Kidney glomerular epithelial cell (primary cell): ENCODE measurements around the gene PPM1N.
"Not testable (repeated sequence)": the region's sequence is repeated elsewhere in the genome, so short reads cannot be mapped to it uniquely, and the experiment has no call there.

Experiments
- DNase-seq: peaks from one replicate; lab custom pipeline; 2025; lab: John Stamatoyannopoulos, UW

The PPM1N gene

DNA sequence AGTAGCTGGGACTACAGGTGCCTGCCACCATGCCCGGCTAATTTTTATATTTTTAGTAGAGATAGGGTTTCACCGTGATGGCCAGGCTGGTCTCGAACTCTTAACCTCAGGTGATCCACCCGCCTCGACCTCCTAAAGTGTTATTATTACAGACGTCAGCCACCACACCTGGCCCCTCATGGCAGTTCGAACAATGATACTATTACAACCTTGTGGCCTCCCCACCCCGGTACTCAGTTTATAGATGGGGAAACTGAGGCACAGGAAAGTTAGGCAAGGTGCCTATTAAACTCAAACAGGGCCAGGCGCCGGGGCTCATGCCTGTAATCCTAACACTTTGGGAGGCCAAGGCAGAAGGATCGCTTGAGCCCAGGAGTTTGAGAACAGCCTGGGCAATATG lies 12.1 kb downstream of the PPM1N start:
- not testable (repeated sequence) for DNase-seq

DNA sequence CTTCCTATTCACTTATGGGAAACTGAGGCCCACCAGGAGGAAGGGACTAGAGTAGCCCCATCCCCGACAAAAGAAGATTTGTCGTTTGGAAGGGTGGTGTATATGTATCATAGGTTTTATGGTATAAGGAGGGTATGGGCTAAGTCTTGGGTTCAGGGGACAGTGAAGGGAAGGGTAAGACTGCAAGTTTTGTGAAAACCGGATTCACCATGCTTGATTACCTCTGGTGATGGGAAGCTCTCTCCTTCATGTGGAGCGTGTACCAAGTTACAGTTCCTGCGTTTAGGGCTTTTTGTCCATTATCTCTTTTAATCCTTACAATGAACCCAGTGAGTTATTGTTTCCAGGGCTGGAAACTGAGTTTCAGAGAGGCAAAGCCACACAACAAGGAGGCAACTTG lies 12.8 kb downstream of the PPM1N start:
- no peak for DNase-seq

DNA sequence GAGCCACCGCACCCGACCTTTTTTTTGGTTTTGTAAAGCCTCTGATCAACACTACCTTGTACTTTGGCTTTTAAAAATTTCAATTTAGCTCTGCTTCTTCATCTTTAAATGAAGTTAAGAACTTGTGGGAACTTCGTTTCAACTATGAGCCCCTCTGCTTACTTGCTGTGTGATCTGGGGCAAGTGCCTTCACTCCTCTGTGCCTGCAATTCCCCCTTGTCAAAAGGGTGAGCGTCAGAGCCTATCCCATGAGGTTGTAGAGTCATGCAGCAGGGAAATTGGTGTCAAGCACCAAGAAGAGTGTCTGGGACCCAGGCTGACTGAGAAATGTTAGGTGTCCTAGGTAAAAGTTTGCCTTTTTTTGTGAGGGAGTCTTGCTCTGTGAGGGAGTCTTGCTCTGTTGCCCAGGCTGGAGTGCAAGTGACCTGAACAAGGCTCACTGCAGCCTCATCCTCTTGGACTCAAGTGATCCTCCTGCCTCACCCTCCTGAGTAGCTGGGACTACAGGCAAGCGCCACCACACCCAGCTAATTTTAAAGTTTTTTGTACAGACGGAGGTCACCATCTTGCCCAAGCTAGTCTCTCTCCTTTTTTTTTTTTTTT lies 14.7 kb downstream of the PPM1N start:
- DNase-seq = no peak

DNA sequence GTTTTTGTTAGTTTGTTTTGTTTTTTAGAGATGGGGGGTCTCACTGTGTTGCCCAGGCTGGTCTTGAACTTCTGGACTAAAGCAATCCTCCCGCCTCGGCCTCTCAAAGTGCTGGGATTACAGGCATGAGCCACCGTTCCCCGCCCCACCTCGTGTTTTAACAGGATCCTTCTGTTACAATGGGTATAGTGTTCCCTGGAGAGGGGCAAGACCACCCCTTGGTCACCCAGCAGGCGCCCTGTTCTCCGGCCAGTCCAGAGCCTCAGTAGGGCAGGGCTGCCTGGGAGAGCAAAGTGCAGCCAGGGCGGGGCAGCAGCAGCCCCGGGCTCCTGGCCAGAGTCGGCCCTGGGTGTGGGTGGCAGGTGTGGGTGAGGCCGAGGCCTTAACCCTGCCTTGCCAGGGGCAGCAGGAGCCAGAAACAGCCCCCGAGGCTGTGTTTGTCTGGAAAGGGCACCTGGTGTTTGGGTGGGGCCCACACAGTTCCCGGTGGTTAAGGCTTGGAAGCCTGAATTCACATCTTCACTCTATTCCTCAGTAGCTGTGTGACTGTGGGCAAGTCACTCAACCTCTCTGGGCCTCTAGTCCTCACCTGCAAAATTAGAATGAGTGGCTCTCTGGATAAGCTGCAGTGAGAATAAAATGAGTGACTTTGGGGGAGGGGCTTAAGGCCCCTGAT lies 16.3 kb downstream of the PPM1N start:
- DNase-seq = no peak

DNA sequence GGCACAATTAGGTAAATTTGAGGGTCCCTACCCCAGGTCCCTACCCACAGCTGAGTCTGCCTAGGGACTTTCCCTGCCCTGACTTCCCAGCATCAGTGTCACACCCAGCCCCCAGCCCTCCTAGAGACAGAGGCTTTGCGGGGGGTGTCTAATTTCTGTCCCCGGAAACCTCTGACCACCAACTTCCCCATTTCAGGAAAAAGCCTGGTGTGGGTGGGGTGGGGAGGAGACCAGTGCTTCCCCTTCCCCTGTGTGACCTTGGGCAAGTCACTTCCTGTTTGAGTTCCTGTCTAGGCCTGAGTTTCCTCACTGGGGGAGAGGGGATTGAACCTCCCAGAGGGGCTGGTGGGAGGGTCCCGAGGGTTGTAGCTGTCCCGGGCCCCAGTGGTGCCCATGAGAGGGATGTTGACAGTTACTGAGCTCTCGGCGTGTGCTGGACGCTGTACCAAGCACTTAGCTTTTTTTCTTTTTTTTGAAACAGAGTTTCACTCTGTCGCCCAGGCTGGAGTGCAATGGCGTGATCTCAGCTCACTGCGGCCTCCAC lies 16.9 kb downstream of the PPM1N start:
- no peak for DNase-seq

DNA sequence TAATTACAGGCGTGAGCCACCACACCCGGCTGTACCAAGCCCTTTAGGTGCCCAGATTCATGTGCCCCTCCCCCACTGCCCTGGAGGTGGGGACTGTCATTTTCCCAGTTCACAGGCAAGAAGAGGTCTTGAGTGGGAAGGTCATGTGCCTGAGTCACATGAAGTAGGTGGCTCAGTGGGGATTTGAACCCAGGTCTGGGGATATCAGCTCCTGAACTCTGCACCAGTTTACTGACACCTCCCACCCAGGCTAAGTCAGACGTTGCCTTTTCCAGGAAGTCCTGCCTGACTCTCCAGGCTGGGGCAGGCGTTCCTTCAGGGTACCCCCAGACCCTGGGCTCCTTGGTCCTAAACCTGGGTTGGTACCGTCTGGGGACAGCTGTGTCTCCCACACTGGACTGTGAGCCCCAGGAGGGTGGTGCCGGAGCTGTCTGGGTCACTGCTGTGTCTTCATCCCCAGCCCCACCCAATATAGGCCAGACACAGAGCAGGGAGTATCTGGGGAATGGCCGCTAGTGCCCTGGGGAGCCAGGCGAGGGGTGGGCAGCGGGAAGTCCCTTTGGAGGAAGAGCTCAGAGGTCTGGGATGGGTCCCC lies 17.7 kb downstream of the PPM1N start:
- no peak for DNase-seq

DNA sequence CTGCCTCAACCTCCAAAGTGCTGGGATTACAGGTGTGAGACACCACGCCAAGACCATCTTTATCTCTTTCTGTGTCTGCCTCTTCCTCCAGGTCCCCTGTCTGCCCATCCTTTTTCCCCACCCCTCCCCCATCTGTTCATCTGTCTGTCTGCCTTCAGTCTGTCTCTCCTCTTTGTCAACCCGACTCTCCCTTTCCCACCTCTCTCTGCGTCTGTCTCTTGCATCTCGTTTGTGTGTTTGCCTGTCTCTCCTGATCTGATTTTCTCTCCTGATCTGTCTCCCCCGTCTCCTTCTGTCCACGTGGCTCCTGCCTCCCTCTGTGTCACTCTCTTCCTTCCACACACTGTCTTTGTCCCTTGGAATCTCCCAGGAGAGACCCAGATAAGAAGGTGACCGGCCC lies 19.0 kb downstream of the PPM1N start:
- no peak for DNase-seq

DNA sequence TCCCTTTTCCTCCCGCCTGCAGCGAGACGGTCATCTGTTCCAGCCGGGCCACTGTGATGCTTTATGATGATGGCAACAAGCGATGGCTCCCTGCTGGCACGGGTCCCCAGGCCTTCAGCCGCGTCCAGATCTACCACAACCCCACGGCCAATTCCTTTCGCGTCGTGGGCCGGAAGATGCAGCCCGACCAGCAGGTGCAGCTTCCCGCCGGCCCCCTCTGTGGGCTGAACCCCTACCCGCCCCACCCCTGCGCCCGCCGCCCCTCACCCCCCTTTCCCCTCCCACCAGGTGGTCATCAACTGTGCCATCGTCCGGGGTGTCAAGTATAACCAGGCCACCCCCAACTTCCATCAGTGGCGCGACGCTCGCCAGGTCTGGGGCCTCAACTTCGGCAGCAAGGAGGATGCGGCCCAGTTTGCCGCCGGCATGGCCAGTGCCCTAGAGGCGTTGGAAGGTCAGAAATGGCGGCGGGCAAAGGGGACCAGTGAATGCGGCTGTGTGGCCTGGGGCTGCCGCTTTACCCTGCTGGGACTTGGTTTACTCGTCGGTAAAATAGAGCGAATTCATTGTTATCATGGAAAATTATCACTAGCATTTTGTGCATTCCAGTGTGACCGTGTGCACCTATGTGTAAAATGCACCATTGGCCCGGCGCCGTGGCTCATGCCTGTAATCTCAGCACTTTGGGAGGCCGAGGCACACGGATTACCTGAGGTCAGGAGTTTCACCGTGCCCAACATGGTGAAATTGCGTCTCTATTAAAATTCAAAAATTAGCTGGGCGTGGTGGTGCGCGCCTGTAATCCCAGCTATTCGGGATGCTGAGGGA lies 19.6 kb downstream of the PPM1N start:
- DNase-seq = no peak

DNA sequence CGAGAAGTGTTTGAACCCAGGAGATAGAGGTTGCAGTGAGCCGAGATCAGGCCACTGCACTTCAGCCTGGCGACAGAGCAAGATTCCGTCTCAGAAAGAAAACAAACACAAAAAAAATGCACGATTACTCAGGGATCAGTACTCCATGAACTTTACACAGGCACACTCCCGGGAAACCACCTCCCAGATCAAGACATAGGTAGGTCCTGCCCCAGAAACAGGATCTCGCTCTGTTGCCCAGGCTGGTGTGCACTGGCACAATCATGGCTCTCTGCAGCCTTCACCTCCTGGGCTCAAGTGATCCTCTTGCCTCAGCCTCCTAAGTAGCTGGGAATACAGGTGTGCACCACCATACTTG lies 20.2 kb downstream of the PPM1N start:
- no peak for DNase-seq

DNA sequence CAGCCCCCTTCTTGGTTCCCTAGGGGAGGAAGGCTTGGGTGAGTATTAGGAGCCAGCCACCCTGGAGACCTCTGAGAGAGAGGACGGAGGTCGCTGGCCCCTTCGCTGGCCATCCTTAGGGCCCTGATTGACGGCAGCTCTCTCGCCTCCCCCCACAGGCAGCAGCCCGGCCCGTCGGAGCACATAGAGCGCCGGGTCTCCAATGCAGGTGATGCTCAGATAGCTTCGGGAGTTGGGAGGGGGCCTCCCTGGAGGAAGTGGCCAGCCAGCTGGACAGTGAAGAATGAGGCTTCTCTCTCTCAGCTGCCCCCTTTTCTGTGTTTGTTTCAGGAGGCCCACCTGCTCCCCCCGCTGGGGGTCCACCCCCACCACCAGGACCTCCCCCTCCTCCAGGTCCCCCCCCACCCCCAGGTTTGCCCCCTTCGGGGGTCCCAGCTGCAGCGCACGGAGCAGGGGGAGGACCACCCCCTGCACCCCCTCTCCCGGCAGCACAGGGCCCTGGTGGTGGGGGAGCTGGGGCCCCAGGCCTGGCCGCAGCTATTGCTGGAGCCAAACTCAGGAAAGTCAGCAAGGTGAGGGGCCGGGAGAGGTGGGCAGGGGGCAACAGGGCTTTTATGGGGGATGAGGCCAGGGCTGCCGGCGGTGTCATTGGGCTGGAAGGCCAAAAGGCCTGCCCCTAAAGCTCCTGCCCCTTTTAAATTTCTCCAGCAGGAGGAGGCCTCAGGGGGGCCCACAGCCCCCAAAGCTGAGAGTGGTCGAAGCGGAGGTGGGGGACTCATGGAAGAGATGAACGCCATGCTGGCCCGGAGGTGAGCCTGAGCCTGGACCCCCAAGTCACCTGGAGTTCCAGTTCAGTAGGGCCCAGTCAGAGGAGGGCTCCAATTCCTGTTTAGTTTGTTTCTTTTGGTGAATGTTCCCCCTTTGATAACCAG lies 24.0 kb downstream of the PPM1N start:
- no peak for DNase-seq

DNA sequence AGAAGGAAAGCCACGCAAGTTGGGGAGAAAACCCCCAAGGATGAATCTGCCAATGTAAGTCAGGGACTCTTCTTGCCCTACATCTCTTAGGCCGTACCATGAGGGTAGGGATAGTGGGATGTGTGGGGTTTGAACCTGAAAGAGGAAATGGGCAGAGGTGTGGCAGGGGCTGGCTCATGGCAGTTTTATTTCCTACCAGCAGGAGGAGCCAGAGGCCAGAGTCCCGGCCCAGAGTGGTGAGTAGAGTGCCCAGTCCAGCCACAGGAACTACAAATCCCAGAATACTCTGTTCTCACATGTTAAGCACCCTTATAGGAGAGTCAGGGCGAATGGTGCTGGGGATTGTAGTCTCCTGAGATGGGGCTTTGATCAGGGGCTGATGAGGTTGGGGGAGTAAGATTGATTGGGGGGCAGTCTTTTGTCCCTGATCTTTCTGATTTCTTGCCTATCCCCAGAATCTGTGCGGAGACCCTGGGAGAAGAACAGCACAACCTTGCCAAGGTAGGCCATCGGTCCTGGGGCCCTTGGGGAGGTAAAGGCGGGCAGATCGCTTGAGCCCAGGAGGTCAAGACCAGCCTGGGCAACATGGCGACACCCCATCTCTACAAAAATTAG lies 25.5 kb downstream of the PPM1N start:
- peak; percentile 69 for DNase-seq

DNA sequence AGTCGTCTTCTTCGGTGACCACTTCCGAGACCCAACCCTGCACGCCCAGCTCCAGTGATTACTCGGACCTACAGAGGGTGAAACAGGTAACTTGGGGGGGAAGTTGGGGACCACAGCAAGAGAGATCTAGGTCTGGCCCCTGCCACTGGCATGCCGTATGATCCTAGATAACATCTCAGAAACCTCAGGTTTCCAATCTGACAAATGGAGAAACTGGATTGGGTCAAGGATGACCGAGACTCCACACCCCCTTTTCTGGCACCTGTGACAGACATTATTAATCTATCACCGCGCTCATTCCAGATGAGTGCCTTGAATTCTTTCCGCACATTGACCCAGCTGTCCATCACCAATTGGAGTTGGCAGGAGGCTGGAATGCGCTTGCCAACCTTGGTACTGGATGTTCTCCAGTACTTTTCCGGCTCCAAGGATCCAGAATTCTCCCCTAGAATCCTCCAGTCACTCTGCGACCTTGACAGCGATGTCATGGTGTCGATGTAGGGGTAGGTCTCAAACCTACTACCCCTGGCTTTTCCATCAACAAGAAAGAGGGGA lies 26.4 kb downstream of the PPM1N start:
- DNase-seq = no peak

DNA sequence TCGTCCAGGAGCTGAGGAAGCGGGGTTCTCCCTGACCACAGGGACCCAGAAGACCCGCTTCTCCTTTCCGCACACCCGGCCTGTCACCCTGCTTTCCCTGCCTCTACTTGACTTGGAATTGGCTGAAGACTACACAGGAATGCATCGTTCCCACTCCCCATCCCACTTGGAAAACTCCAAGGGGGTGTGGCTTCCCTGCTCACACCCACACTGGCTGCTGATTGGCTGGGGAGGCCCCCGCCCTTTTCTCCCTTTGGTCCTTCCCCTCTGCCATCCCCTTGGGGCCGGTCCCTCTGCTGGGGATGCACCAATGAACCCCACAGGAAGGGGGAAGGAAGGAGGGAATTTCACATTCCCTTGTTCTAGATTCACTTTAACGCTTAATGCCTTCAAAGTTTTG lies 27.9 kb downstream of the PPM1N start:
- DNase-seq = peak; percentile 33

DNA sequence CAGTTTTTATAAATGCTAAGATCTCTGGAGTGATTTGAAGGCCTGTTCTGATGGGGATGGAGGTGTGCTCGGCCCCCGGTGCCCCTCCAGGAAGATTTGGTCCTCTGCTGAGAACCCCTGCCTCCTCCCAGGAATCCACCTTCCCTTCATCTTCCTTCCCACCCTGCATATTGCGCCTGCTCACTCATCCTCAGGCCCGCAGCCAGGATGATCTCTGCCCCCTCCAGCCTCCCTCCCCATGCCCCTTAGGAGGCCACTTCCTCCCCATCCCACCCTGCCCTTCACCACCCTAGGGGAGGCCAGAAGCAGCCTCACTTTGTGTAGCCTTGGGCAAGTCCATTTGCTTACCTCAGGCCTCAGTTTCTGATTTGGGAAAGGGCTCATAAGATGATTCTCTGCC lies 28.7 kb downstream of the PPM1N start:
- no peak for DNase-seq

DNA sequence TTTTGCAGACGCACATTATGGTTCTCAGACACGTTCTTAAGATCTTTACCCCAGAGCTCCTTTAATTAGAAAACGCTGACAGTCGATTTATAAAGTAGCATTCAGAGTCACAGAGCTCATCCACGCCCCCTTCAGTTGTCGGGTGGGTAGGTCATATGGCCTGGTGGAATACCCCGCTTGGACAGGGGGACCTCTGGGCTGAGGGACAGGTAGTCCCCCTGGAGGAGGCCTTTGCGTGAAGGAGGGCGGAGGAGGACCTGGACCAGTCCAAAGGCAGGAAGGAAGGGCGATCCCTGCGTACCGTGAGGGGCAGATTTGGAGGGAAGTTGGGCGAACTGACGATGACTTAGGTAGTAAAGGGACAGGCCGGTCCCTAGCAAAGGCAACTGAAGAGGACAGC lies 29.5 kb downstream of the PPM1N start:
- DNase-seq = no peak

DNA sequence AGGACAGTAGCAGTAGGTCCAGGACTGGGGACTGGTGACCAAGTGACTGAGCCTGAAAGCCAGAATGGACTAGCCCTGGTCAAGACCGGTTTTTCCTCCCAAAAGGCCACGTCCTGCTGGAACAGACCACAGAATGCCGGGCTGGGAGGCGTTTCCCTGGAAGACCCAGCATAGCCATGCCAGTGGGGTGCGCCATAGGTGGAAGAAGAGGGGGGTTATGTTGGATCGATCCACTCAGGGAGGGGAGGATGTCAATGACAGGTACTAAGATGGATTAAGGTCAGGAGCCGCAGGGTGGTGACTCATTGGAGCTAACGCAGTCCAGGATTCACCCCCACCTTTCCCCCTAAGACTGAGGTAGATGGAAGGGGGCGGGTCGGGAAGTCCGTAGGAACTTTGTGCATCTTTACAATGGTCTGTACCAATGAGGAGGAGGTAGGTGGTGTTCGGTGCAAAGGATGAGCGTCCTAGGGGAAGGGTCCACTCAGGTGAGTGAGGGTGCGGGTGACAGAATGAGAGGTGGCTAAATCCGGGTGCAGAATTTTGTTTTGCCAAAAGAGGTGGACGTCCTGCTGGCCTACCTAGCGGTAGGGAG lies 30.0 kb downstream of the PPM1N start:
- no peak for DNase-seq

DNA sequence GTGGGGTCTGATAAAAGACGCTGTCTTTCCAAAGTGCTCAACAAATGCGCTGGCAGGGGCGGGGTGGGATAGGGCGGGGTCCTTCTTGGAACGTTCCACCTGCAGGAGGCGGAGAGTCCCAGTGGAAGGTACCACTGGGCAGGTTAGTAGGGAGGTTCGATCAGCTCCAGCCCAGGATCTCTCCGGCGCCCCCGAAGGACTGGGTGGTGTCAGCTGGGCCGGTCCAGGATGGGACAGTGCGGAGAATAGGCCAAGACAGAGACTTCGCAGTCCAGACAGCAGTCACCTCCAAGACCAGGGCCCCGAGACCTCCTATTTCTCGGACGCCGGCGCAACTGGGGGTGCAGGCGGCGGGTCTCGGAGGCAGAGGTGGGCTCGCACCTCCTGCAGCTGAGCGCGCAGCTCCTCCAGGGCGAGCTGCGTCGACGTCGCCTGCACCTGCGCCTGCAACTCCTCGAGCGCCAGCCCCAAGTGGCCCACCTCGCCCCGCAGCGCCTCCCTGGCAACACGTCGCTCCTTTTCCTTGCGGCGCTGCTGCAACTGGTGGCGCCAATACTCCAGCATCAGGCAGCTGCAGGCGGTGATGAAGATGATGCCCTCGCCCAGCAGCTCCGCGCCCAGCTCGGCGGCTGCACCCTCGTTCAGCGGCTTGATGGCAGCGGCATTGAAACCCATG lies 30.6 kb downstream of the PPM1N start:
- DNase-seq = no peak

DNA sequence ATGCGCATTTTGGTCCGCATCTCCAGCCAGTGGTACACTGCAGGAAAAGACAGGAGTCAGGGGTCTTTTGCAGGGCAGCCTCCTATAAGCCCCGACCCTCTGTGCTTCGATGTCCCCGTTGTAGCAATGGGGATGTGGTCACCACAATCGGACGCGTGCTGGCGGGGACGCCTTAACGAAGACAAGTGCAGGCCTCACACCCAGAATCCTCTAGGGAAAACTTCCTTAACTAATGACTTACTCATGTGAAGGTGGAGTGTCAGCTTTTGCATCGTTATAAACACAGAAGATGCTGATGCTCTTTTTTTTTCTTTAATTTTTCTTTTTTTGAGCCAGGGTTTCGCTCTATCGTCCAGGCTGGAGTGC lies 31.2 kb downstream of the PPM1N start:
- no peak for DNase-seq

DNA sequence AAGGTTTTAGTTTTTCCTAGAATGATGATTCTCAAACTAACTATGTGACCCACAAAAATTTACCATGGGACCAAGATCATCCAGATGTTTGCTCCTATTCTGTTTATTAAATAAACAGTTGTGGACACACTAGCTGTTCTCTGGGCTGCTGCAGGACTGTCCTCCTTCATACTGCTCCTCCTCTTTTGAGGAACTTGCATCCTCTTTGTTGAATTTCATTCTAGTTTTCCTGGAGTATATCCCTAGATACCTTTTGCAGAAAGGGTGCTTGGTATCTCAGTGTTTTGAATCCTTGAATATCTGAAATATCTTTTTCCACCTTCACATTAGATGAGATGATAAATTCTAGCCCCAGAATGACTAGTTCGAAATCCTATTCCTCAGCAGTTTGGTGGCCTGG lies 33.1 kb downstream of the PPM1N start:
- no peak for DNase-seq

DNA sequence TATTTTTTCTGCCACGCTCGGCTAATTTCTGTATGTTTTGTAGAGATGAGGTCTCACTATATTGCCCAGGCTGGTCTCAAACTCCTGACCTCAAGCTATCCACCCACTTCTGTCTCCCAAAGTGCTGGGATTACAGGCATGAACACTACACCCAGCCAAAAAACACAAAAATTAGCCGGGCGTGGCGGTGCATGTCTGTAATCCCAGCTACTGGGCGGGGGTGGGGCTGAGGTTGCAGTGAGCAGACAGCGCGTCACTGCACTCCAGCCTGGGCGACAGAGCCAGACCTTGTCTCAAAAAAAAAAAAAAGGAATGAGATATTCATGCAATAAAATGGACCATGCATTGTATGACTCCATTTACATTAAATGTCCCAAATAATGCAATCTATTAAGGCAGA lies 41.2 kb downstream of the PPM1N start:
- DNase-seq = no peak
